Kidney capillary endothelial cell (primary cell): ENCODE measurements around the gene SH2D5.

Experiments used
- DNase-seq: peaks from one replicate; pipeline ENCODE4 v3.0.0-alpha.2; 2018; ENCODE audit warnings: low spot score

SH2D5 gene

DNA sequence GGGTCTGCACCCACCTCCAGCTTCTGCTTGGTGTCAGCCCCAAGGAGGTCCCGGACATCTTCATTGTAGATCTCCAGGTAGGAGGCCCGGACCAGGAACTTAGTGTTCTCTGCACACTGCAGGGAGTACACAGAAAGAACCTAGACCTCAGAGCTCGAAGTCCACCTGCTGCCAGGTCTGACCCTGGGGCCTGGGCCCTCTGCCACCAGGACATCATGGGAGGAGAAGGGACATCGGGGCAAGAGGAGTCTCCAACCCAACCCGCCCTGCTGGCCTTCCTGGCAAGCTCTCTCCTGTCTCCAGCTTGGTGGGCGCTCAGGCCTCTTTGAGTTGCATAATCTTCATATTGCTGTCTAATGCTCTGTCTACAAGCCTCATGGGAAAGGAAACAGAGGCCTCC is 19.1 kb downstream of the SH2D5 start:
- DNase-seq: no peak

DNA sequence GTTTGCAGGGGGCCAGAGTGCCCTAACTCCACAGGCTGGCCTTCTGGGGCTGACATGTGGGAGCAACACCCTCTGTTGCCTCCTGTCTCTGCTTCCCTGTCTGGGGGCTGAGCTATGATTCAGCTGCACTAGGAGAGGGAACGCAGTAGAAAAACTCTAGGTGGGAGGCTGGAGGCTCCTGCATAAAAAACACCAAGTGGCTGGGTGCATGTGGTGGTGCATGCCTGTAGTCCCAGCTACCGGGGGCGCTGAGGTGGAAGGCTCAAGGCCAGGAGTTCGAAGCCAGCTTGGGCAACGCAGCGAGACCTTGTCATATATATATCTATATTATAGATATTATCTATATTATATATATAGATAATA is 20.3 kb downstream of the SH2D5 start:
- DNase-seq: no peak

- DNase-seq: no peak
These were observed 21.0 kb downstream of the SH2D5 start for GRCh38 chr1:20711285-20712214.

DNA sequence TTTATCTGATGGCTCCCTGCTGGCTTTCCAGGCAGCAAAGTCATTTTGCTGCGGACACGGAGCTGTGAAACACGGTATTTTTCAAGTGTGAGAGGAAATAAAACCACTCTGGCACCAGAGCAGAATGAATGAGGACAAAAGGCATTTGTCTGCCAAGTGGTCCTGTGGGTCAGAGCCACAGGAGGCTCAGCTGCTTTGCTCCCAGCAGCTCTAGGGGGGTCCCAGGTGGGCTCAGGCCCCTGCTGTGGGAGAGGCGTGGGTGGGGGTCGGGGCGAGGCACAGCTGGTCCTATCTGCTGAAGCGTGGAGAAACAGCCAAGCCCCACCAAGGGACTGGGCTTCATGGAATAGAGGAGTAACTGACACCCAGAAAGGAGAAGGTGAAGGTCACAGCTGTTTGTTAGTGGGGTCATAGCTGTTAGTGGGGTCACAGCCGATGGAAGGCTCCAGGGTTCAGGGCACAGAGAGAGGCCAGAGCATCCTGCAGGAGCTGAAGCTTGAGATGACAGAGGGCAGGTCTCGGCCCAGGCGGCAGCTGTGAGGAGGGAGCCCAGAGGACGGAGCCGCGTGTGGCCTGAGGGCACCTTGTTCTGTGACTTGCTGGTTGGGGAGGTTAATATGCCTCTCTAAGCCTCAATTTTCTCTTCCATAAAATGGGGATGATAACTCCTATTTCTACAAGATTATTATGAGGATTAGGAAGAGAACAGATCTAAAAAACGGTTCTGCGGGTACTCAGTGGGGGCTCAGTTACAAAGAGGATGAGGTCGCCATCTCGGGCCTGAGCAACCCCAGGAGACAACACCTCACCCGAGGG is 21.8 kb downstream of the SH2D5 start:
- no peak for DNase-seq

GRCh38 chr1:20709868-20710267 is 22.6 kb downstream of the SH2D5 start:
- no peak for DNase-seq

DNA sequence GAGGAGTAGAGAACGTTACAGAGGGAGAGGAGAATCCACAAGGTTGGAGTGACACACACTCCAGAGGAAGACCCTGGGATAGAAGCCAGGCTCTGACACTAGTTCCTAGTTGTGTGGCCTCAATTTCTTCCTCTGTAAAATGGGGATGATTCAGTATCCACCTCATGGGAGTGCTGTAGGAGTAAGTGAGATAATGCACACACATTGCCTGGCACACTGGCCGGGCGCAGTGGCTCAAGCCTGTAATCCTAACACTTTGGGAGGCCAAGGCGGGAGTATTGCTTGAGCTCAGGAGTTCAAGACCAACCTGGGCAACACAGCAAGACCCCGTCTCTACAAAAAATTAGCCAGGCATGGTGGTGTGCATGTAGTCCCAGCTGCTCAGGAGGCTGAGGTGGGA is 23.6 kb downstream of the SH2D5 start:
- no peak for DNase-seq

DNA sequence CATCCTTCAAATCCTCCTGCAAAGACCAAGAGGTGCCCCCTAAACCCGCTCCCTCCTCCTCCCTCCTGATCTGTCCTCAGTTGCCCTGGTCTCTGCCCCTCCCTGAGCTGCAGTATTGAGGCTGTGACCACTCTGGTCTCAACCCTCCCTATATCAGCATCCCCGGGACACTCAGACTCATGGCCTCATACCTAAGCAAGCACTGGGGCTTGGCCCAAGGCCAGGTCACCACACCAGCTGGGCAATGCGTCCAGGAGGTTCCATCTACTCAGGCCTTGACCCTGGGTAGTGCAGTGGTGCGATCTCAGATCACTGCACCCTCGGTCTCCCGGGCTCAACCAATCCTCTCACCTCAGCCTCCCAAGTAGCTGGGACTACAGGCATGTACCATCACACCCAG is 24.4 kb downstream of the SH2D5 start:
- DNase-seq: no peak

DNA sequence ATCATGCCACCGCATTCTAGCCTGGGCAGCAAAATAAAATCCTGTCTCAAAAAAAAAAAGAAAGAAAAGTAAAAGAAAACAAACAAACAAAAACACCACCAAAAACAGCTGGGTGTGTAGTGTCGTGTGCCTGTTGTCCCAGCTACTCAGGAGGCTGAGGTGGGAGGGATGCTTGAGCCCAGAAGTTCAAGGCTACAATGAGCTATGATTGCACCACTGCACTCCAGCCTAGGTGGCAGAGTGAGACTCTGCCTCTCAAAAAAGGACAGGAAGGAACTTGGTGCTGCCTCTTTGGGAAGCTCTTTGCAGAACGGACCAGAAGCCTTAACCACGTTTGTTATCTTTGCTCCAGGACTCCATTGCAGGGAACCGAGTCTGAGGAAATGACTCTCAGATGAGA is 25.7 kb downstream of the SH2D5 start:
- no peak for DNase-seq

DNA sequence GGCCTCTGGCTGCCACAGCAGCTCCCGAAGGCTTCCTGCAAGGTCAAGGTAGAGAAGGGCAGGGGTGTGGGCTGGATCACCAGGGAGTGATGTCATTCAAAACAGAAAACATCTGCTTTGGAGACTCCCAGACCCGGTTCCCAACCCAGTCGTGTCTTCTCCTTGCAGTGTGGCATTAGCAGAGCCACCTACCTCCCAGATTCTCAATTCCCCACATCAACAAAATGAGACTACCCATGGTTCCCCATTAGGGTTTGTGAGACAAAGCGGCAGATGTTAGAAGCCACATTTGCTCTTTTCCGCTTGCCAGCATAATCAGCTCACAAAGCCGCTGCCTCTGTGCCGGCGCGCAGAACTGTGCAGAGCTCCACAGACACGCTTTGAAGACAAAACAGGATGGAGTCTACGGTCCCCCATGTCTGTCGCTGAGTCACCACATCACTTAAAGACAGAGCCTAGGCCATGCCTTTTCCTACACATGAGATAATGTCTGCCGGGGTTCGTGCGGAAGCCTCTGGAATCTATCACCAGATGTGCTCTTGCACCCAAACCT is 27.2 kb downstream of the SH2D5 start:
- no peak for DNase-seq

- DNase-seq: no peak
These were observed 27.9 kb downstream of the SH2D5 start for GRCh38 chr1:20704390-20705202.

- no peak for DNase-seq
These were observed 29.3 kb downstream of the SH2D5 start for GRCh38 chr1:20703124-20703756.

DNA sequence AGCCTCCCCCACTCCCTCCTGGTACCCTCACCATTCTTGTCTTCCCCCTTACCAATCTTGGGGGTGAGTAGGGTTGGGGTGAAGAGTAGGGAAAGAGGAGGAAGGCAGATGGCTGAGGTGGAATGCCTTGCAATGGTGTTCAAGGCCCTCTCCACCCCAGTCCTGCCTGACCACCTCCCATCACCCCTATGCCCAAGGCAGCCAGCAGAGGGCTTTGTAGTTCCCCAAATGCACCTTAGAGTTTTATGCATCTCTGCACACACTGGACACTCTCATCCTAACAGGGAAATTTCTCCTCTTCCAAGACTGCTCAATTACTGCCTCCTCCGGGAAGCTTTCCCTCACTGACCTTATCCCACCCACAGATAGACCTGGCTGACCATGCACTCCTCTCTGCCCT is 30.1 kb downstream of the SH2D5 start:
- no peak for DNase-seq

DNA sequence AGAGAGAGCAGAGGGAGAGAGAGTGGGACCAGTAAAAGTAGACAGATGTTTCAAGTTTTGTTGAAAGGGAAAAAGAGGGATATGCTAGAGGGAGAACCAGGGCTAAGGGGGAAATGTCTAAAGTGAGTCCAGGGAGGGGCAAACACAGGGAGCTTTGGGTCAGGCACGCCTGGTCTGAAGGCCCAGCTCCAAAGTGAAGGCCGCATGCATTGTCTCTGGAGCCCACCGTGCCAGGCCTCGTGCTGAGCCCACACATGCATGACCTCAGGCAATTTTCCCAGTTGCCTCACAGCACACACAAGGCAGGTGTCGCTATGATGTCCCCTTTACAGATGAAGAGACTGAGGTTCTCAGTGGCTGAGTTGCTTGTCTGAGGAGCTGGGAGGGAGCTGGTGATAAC is 30.7 kb downstream of the SH2D5 start:
- DNase-seq: no peak

GRCh38 chr1:20701446-20701845 is 31.1 kb downstream of the SH2D5 start:
- DNase-seq: no peak

DNA sequence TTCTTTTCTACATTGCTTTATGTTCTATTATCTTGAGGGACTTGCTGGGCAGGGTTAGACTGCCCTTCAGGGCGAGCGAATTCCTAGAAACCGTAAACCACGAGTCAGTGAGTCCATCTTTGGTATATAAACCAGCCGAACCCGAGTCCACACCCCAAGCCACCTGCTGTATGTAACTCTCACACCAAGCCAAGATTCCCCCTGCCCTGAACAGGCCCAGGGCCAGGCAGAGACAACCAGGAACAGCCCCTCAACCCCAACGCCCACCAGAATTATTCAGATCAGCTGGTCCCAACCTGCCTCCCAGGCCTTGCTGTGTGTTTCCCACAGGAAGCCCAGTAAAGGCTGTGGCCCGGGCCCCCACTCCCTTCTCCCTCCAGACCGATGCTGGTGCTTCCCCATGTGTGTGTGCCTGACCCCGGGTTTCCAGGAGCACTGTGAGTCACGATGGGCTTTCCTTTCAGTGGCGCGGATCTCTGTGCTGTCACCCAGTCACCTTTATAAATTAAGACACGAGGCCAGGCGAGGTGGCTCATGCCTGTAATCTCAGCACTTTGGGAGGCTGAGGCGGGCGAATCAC is 31.8 kb downstream of the SH2D5 start:
- no peak for DNase-seq

DNA sequence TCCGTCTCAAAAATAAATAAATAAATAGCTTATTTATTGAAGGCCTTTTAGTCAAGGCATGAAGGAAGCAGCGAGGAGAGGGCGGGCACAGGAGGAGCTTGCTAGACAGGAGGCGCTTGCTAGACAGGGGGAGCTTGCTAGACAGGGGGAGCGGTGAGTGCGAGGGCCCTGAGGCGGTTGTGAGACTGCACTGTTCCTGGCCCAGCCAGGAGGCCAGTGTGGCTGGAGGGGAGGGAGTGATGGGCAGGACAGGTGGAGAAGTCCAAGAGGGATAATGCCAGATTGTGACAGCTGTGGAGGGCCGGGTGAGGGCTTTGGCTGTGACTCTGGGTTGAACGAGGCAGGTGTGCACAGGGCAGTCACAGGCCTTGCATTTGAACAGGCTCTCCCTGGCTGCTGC is 32.9 kb downstream of the SH2D5 start:
- DNase-seq: no peak

GRCh38 chr1:20698195-20698910 is 34.1 kb downstream of the SH2D5 start:
- no peak for DNase-seq

DNA sequence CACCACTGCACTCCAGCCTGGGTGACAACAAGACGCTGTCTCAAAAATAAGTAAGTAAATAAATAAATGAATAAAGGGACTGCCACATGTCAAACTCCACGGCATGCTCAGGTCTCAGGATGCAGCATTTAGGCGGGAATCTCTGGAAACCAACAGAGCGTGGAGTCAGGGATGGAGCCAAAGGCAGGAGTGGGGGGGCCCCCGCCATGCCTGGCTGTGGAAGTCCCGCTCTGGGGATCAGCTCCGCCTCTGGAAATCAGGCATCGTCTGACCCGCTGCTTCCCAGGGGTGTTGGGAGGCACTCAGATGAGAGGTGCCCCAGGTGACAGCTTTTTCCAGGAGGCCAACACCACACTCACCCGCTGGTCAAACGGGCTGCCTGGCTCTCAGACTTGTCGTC is 34.9 kb downstream of the SH2D5 start:
- DNase-seq: no peak

DNA sequence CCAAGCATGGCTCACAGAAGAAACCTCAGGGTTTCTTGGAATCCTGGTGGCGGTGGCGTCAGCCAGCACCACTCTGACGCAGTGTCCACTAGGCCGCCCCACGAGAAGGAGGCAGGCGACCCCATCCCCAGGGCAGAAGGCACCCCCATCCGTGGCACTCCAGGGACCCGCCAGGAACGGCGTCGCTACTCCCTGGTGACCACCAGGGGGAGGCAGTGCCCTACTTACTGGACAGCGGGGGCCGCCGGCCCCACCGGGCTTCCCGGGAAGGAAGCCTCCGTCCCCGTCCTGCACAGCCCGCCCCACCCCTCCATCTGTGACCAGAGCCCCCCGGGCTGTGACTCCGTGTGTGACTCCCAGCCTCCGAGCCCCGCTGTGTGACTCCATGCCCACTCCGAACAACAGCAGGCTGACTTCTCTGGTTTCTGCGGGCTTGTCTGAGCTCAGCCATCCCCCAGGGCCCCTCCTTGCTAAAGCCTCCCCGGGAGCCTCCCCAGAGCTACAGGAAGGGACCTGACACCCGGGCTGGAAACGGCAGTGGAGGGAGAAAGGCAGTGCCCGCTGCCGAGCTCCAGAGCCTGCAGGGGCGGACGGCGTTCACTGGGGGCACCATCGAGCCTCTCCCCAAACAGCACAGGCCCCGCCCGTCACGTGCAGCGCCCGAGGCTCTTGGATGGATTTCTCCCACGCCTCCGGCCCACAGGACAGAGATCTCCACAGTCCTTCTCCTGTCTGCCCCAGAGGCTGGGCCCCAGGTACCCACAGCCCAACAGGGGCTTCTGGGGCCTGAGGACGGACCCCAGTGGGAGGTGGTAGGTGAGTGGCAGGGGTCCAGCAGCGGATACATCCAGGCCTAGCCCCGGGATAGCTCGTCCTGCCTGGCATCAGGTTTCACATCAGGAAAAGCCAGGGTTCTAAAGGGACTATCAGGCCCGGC is 35.8 kb downstream of the SH2D5 start:
- DNase-seq: peak; percentile 75
